Cardiac fibroblast (primary cell): Measurements from ENCODE around the gene TCF4.

Source experiments
- DNase-seq, 2 donors: peaks; one replicate each; pipeline versions ENCODE4 v3.0.0 to v3.0.0-alpha.2; 2010; ENCODE audit warnings: low read depth in 2 of 2
- H3K4me3 ChIP-seq, 2 donors: replicated peaks in 1 of 2; 1 replicate in 1 of 2; 2 replicates in 1 of 2; pipeline ENCODE4 v1.5.1; 2011; ENCODE audit warnings: low read depth in 2 of 2, low read length in 2 of 2, mild to moderate bottlenecking in 2 of 2, moderate library complexity in 1 of 2
- TF ChIP-seq, protein P1 (sequence below): IDR thresholded peaks from one replicate; pipeline ENCODE4 v1.5.1; 2011; ENCODE audit warnings: low read depth, mild to moderate bottlenecking, low read length, inconsistent platforms

TCF4 gene

DNA sequence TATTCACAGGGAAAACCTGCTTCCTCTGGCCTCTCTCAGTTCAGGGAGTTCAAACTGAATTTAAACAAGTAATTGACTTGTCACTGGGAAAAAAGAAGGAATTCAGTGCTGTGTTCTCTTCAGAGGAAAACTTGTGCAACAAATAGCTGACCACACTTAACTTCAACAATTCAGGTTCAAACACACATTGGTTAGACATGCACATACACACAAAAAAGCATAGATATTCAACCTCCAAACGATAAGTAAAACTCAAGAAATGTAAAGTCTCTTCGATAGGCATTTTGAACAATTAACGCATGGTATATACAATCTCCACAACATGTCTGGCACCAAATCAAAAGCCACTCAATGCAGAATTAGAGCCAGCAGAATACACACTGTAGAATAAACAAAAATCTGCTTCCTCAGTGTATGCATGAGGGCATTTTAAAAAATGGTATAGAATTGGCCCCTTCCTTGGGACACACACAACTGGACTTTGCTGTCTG, 269.0 kb downstream of the TCF4 start:
- peak overlapping the region in 1 of 2 donors; percentile 58 for H3K4me3 ChIP-seq
- TF ChIP-seq, protein P1, sequence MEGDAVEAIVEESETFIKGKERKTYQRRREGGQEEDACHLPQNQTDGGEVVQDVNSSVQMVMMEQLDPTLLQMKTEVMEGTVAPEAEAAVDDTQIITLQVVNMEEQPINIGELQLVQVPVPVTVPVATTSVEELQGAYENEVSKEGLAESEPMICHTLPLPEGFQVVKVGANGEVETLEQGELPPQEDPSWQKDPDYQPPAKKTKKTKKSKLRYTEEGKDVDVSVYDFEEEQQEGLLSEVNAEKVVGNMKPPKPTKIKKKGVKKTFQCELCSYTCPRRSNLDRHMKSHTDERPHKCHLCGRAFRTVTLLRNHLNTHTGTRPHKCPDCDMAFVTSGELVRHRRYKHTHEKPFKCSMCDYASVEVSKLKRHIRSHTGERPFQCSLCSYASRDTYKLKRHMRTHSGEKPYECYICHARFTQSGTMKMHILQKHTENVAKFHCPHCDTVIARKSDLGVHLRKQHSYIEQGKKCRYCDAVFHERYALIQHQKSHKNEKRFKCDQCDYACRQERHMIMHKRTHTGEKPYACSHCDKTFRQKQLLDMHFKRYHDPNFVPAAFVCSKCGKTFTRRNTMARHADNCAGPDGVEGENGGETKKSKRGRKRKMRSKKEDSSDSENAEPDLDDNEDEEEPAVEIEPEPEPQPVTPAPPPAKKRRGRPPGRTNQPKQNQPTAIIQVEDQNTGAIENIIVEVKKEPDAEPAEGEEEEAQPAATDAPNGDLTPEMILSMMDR: no peak
- peak; percentile 65 to 76 for DNase-seq

GRCh38 chr18:55317864-55318263, 270.1 kb downstream of the TCF4 start:
- TF ChIP-seq, protein P1: no peak
- H3K4me3 ChIP-seq: peak overlapping the region in 1 of 2 donors; percentile 11
- no peak for DNase-seq

GRCh38 chr18:55317324-55317723, 270.7 kb downstream of the TCF4 start:
- TF ChIP-seq, protein P1: no peak
- H3K4me3 ChIP-seq: no peak overlapping the region
- DNase-seq: no peak

GRCh38 chr18:55316486-55317184, 271.4 kb downstream of the TCF4 start:
- H3K4me3 ChIP-seq: no peak overlapping the region
- no peak for DNase-seq
- TF ChIP-seq, protein P1: no peak

- no peak for DNase-seq
- TF ChIP-seq, protein P1: no peak
- no peak overlapping the region for H3K4me3 ChIP-seq
Measured at GRCh38 chr18:55314615-55315237, 273.3 kb downstream of the TCF4 start.

DNA sequence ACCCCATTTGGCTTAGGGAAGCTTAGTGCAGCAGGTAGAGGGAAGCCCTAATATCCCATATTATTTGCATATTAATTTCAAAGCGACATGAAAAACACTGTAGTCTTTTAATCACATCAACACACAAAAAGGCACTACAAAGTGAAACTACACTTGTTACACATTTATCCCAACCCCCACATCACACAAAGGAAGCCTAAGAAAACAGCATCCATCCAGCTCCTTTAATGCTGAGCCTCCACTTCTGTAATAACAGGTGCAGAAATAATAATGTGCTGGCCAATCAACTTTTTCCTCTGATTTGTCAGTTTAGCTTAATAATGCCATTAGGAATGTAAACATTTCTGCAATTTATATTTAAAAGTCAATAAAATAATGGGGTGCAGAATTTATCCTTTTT, 274.0 kb downstream of the TCF4 start:
- H3K4me3 ChIP-seq: no peak overlapping the region
- TF ChIP-seq, protein P1: no peak
- no peak for DNase-seq

DNA sequence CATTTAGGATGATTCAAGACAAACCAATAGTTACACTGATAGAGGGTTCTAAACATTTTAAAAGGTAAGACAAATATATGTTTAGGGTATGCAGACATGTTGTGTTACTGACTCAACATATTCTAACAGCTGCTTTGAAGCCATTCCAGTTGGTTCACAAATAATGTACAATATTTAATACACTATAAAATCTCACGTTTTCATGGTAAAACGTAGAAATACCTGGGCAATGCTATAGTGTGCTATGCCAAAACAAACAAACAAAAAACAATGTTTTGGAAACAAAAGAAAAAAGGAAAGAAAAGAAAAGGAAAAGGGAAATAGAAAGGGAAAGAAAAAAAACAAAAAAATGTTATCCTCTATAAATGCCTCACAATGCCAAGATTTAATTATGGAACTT, 277.1 kb downstream of the TCF4 start:
- H3K4me3 ChIP-seq: no peak overlapping the region
- DNase-seq: no peak
- TF ChIP-seq, protein P1: no peak
